SK-N-MC (cell line): ENCODE measurements around the gene DISC1.
"Not testable (repeated sequence)": the region's sequence is repeated elsewhere in the genome, so short reads cannot be mapped to it uniquely, and the experiment has no call there.

Experiments used
- DNase-seq: peaks from one replicate; pipeline ENCODE4 v3.0.0-alpha.2; 2011; ENCODE audit warnings: low read depth, low spot score
- H3K27ac ChIP-seq: fragments of 200-600 bp; sonication (generic); 2 replicates; pipeline ENCODE4 v1.5.1; 2016; ENCODE audit warnings: mixed run types
- H3K36me3 ChIP-seq: fragments of 200-600 bp; sonication (generic); 2 replicates; pipeline ENCODE4 v1.6.1; 2017; ENCODE audit warnings: antibody characterized with exemption, low read length, mixed read lengths; ENCODE audit not compliant: insufficient read depth
- H3K4me3 ChIP-seq: fragments of 200-600 bp; sonication (generic); 2 replicates; pipeline ENCODE4 v1.5.1; 2016
- H3K9ac ChIP-seq: fragments of 200-600 bp; sonication (generic); 2 replicates; pipeline ENCODE4 v1.8.0; 2017; ENCODE audit warnings: mixed run types, mixed read lengths; ENCODE audit not compliant: insufficient read length
- H3K9me3 ChIP-seq: fragments of 200-600 bp; sonication (generic); 2 replicates; pipeline ENCODE4 v1.6.1; 2017; ENCODE audit warnings: low read depth, mild to moderate bottlenecking, antibody characterized with exemption, low read length, moderate library complexity, mixed read lengths
- EZH2 ChIP-seq: fragments of 200-600 bp; sonication (generic); IDR thresholded peaks from one replicate; pipeline ENCODE4 v1.6.1; 2017; ENCODE audit warnings: antibody characterized with exemption
- FOXP2 ChIP-seq: optimal IDR thresholded peaks from 2 replicates; pipeline ENCODE3; 2011; ENCODE audit warnings: mild to moderate bottlenecking, moderate library complexity; ENCODE audit not compliant: insufficient read depth; ENCODE audit errors: extremely low read length, control extremely low read depth
- POLR2AphosphoS5 ChIP-seq: IDR thresholded peaks from 2 replicates; pipeline ENCODE4 v1.6.1; 2012; ENCODE audit warnings: mild to moderate bottlenecking, low read depth, low read length, borderline replicate concordance

Gene DISC1

DNA sequence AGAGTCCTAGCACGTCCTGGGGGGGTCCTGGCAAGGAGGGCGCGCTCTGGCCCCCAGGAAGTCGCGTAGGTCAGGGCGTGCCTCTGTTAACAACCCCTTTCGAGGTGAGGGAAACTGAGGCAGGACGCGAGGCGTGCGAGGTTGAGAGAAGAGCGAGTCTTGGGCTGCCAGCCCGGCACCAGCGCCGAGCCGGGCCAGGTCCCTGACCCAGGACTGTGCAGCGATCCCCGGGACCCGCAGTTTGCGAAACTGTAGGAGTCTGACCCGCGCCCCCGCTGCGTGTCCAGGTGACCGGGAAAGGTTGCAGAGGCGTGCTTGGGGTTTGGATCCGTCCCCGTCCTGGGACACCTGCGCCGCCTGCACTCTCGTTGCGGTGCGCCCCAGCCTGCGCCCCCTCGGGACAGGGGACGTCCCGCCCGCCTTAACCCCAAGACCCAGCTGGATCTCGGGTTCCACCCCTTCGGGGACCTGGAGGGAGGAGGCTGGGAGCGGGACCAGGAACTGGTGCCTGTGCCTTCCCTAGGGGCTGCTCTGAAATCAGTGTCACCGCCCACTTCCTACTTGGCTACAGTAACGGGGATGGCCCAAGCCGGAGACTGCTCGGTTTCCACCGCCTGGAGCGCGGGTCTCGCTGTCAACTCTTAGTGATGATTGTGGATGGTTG lies 493 bp downstream of the DISC1 start:
- TF ChIP-seq EZH2 = no peak
- no peak for DNase-seq
- H3K27ac ChIP-seq = no peak overlapping the region
- no peaks in the 10 kb centered on the region for H3K36me3 ChIP-seq
- peak overlapping the region; percentile 77 for H3K4me3 ChIP-seq
- H3K9me3 ChIP-seq = no peaks in the 10 kb centered on the region
- H3K9ac ChIP-seq = peak overlapping the region; percentile 64

DNA sequence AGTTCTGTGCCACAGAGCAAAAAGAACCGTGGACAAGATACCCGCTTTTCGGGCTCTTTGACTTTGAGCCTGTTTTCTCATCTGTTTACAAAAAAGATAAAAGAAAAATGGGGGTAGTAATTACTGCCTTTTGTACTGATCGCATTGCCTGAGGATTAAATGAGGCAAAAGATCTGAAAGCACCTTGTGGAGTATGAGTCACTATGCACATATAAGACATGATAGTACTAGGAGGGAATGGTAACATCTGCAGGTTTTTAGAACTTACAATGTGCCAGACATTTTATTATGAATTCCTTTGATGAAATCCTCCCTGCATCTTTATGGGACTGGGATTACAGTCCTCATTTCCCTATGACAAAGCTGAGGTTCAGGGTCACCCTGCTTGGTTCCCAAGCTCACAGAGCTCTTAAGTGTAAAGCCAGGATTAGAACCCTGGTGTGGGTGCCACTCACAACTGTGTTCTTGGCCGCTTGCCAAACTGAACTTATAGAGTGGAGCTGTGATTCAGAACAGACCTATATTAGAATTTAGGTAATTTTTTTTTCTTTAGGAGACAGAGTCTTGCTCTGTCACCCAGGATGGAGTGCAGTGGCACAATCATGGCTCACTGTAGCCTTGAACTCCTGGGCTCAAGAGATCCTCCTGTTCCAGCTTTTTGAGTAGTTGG lies 1.8 kb downstream of the DISC1 start:
- DNase-seq = no peak

DNA sequence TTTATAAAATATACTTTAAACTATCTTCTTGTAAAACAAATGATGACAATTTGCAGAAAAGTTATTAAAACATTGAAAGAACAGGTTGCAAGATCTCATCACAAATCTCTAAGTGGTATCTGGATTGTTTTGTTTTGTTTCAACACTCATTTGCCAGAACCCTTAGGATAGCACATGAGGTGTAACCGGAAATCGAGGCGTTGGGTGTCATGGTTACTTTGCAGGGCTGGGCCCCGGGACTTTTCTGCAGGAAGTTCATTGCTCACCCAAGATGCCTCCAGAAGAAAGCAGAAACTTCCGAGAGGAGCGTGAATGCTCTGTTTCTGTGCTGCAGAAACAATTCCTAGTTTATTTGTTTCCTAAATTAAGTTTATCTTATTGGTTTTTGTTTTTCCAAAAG lies 2.5 kb downstream of the DISC1 start:
- Histone ChIP-seq H3K36me3 (no peaks in the 10 kb centered on the region), H3K27ac (peak overlapping the region; percentile 64; the same call in 1 of the 2 replicates), H3K9me3 (no peaks in the 10 kb centered on the region), H3K4me3 (peak overlapping the region; percentile 61), H3K9ac (no peak overlapping the region)
- no peak for TF ChIP-seq EZH2
- no peak for TF ChIP-seq FOXP2
- TF ChIP-seq POLR2AphosphoS5 = no peak; the same call in 1 of the 2 replicates
- no peak for DNase-seq

More for the DNA sequence above, 1.8 kb downstream of the DISC1 start:
- no peaks in the 10 kb centered on the region for H3K9me3 ChIP-seq
- no peaks in the 10 kb centered on the region for H3K36me3 ChIP-seq
- no peak overlapping the region for H3K9ac ChIP-seq
- H3K4me3 ChIP-seq = peak overlapping the region; percentile 77
- TF ChIP-seq FOXP2 = no peak
- TF ChIP-seq POLR2AphosphoS5 = no peak
- TF ChIP-seq EZH2 = no peak
- H3K27ac ChIP-seq = peak overlapping the region; percentile 64

DNA sequence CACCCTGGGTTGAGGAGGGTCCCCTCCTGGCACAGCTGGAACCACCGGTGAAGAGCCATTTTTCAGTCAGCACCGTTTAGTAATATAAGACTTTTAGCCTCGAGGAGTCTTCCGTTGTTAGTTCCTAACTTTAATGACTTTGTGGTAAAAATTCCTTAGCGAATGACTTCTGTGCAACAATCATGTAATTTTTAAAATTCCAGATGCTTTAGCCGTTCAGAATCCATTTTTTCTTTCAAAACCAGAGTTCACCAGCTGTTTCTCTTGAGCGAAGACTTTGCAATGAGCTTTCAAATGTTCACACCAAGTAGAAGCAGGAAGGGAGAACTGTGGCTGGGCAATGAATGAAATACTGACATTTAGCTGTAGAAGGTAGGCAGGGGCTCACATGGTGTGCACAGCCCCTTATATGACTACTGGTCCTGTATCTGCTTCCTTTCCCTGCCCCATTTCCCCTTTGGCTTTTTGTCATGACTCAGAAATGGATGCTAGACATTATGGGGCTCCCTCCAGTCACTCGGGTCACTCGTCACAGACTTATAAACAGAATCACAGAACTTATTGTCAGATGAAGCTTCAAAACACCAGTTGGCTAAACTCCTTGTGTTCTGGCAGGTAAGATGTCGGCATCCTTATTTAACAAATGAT lies 4.1 kb downstream of the DISC1 start:
- no peak for TF ChIP-seq EZH2
- TF ChIP-seq FOXP2 = no peak
- TF ChIP-seq POLR2AphosphoS5 = peak; percentile 44; the same call in 1 of the 2 replicates
- no peaks in the 10 kb centered on the region for H3K36me3 ChIP-seq
- H3K9ac ChIP-seq = no peak overlapping the region
- peak overlapping the region; percentile 25 for H3K27ac ChIP-seq
- H3K9me3 ChIP-seq = no peaks in the 10 kb centered on the region
- H3K4me3 ChIP-seq = peak overlapping the region; percentile 8
- DNase-seq = peak; percentile 71

DNA sequence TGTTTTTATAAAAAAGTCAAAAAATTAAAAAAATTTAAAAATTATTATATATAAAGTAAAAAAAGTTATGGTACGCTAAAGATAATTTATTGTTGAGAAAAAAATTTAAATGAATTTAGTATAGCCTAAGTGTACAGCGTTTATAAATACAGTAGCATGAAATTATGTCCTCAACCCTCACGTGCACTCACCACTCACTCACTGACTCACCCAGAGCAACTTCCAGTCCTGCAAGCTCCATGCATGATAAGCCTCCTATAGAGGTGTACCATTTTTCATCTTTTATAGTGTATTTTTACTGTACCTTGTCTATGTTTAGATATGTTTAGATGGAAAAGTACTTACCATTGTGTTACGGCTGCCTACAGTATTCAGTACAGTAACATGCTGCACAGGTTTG lies 5.1 kb downstream of the DISC1 start:
- TF ChIP-seq POLR2AphosphoS5 (no peak), FOXP2 (no peak), EZH2 (no peak)
- Histone ChIP-seq H3K36me3 (no peaks in the 10 kb centered on the region), H3K9me3 (no peaks in the 10 kb centered on the region), H3K27ac (no peak overlapping the region), H3K4me3 (no peak overlapping the region), H3K9ac (no peak overlapping the region)
- no peak for DNase-seq

DNA sequence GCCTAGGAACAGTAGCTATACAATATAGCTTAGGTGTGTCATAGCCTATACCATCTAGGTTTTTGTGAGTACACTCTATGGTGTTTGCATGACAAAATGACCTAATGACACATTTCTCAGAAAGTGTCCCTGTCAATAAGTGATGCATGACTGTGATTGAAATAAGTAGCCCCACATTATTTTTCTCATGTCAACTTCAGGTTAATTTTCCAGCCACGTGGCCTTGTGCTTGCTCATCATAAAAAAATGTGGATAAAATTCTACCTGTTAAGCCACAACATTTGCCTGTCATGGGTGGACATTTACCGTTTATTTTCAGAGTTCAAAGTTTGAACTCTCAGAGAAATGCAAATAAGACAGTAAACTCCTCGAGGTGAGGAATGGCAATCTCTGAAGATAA lies 5.5 kb downstream of the DISC1 start:
- H3K9ac ChIP-seq = no peak overlapping the region
- no peak overlapping the region for H3K27ac ChIP-seq
- no peak overlapping the region for H3K4me3 ChIP-seq
- H3K9me3 ChIP-seq = no peaks in the 10 kb centered on the region
- H3K36me3 ChIP-seq = no peaks in the 10 kb centered on the region
- DNase-seq = no peak
- TF ChIP-seq FOXP2 = no peak
- no peak for TF ChIP-seq POLR2AphosphoS5
- no peak for TF ChIP-seq EZH2

DNA sequence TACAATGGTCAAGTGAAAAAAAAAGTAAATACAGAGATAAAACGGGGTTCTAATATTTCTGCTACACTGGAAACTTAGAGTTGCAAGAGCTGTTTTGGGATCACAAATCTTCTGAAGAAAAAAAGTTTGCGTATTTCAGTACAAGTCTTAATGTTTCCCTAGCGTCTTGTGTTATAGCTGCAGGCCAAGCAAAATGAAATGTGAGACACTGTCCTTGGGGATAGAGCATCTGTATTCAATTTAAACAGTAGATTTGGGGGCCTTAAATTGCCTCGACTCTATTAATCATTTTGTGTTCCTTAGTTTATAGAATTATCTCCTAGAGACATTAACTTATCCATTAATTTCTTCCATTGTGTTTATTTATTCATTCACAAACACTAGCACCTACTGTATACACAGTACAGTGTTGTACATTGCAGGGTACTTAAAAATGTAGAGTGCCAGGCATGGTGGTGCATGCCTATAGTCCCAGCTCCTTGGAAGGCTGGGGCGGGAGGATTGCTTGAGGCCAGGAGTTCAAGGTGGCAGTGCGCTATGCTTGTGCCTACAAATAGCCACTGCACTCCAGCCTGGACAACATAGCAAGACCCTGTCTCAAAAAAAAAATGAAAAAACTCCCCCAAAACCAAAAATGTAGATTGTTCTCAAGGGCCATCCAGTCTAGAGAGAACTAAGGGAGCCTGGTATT lies 7.9 kb downstream of the DISC1 start:
- TF ChIP-seq FOXP2 = no peak
- no peak for TF ChIP-seq POLR2AphosphoS5
- no peak for TF ChIP-seq EZH2
- H3K9ac ChIP-seq = no peak overlapping the region
- peak overlapping the region; percentile 56 for H3K4me3 ChIP-seq
- no peak for DNase-seq
- peak overlapping the region; percentile 37 for H3K27ac ChIP-seq
- H3K36me3 ChIP-seq = no peaks in the 10 kb centered on the region
- no peaks in the 10 kb centered on the region for H3K9me3 ChIP-seq

DNA sequence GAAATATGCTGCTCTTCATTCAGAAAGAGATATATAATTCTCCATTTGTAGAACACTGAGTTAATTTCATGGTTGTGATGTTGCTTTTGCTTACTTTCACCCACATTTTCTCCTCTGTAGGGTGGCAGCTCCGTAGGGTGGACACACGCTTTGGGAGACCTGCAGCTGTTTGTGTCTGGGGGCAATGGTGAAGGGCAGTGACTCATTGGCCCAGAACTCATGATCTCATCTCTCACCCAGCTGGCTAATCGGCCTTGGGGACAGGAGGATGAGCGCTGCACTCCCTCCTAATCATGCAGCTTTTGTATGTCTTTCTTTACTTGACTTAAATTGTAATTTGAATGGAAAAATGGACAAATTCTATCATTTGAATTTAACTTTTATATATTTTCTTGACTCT lies 9.6 kb downstream of the DISC1 start:
- no peak overlapping the region for H3K4me3 ChIP-seq
- H3K27ac ChIP-seq = no peak overlapping the region
- no peaks in the 10 kb centered on the region for H3K36me3 ChIP-seq
- TF ChIP-seq POLR2AphosphoS5 (no peak), EZH2 (no peak), FOXP2 (no peak)
- H3K9me3 ChIP-seq = no peaks in the 10 kb centered on the region
- no peak overlapping the region for H3K9ac ChIP-seq
- no peak for DNase-seq

DNA sequence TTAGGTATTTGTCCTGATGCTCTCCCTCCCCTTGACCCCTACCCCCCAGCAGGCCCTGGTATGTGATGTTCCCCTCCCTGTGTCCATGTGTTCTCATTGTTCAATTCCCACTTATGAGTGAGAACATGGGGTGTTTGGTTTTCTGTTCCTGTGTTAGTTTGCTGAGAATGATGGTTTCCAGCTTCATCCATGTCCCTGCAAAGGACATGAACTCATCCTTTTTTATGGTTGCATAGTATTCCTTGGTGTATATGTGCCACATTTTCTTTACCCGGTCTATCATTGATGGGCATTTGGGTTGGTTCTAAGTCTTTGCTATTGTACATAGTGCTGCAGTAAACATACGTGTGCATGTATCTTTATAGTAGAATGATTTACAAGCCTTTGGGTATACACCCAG lies 10.3 kb downstream of the DISC1 start:
- H3K36me3 ChIP-seq, H3K4me3 ChIP-seq, DNase-seq, H3K9ac ChIP-seq, H3K27ac ChIP-seq, H3K9me3 ChIP-seq: not testable (repeated sequence)
